HepG2 (cell line): ENCODE measurements around the gene TIMM44. TPM values are rescaled to one million over a fixed set of nuclear protein-coding genes. Genes with fewer than 3 reads are reported as not detected.

Experiments
- AKAP8 ChIP-seq: sonication (generic); formaldehyde crosslinking; IDR thresholded peaks from 2 replicates; pipeline ENCODE4 v1.5.1; 2020; ENCODE audit warnings: mild to moderate bottlenecking, missing genetic modification reagents
- DR1 ChIP-seq: sonication (generic); formaldehyde crosslinking; IDR thresholded peaks from 2 replicates; pipeline ENCODE4 v1.8.0; 2021; ENCODE audit warnings: mild to moderate bottlenecking, missing genetic modification reagents, inconsistent platforms
- FOSL1 ChIP-seq: sonication (generic); formaldehyde crosslinking; IDR thresholded peaks from 2 replicates; pipeline ENCODE4 v1.9.0; 2021; ENCODE audit warnings: missing genetic modification reagents, borderline replicate concordance
- HDAC6 ChIP-seq: fragments of 200-600 bp; sonication (generic); IDR thresholded peaks from 2 replicates; pipeline ENCODE4 v1.7.0; 2017; ENCODE audit warnings: mild to moderate bottlenecking, antibody characterized with exemption, low read length, low read depth
- HNF4G ChIP-seq, 2 experiments: sonication (generic) in 1 of 2; formaldehyde crosslinking in 1 of 2; IDR thresholded peaks; 2 replicates each; pipeline versions ENCODE4 v1.4.0 to v1.6.1; 2011 to 2020; ENCODE audit warnings: borderline replicate concordance in 2 of 2, low read depth in 2 of 2, mild to moderate bottlenecking in 2 of 2, low read length in 1 of 2, missing genetic modification reagents in 1 of 2, moderate library complexity in 1 of 2
- KLF11 ChIP-seq: IDR thresholded peaks from 2 replicates; pipeline ENCODE4 v1.6.1; 2016; ENCODE audit warnings: missing compliant biosample characterization
- KLF13 ChIP-seq: sonication (generic); formaldehyde crosslinking; IDR thresholded peaks from 2 replicates; pipeline ENCODE4 v1.4.0; 2020; ENCODE audit warnings: mild to moderate bottlenecking, missing genetic modification reagents
- MTF1 ChIP-seq: sonication (generic); formaldehyde crosslinking; IDR thresholded peaks from 2 replicates; pipeline ENCODE4 v1.5.0; 2020; ENCODE audit warnings: missing genetic modification reagents
- NR2F1 ChIP-seq, 2 experiments: fragments of 450-650 bp in 1 of 2; formaldehyde crosslinking in 1 of 2; IDR thresholded peaks; 2 replicates each; pipeline versions ENCODE4 v1.5.0 to v1.6.1; 2016 to 2020; ENCODE audit warnings: mild to moderate bottlenecking in 1 of 2, missing compliant biosample characterization in 1 of 2, missing genetic modification reagents in 1 of 2, moderate library complexity in 1 of 2
- RORA ChIP-seq: sonication (generic); formaldehyde crosslinking; IDR thresholded peaks from 2 replicates; pipeline ENCODE4 v1.5.0; 2020; ENCODE audit warnings: mild to moderate bottlenecking, missing genetic modification reagents, moderate library complexity
- SETDB1 ChIP-seq: sonication (generic); formaldehyde crosslinking; IDR thresholded peaks from 2 replicates; pipeline ENCODE4 v1.5.1; 2020; ENCODE audit warnings: missing genetic modification reagents, mild to moderate bottlenecking, borderline replicate concordance
- SSRP1 ChIP-seq: IDR thresholded peaks from 2 replicates; pipeline ENCODE4 v1.6.1; 2016; ENCODE audit warnings: control low read depth
- TAF15 ChIP-seq: fragments of 200-400 bp; formaldehyde crosslinking; IDR thresholded peaks from one replicate; pipeline ENCODE4 v1.6.1; 2018; ENCODE audit warnings: mild to moderate bottlenecking, low read depth, low read length; ENCODE audit not compliant: poor library complexity, severe bottlenecking
- TBX2 ChIP-seq: sonication (generic); formaldehyde crosslinking; IDR thresholded peaks from 2 replicates; pipeline ENCODE4 v1.5.0; 2020; ENCODE audit warnings: missing genetic modification reagents, mild to moderate bottlenecking, borderline replicate concordance
- TEAD3 ChIP-seq: optimal IDR thresholded peaks from 2 replicates; pipeline ENCODE3; 2016; ENCODE audit warnings: borderline replicate concordance
- ZNF232 ChIP-seq: sonication (generic); formaldehyde crosslinking; IDR thresholded peaks from 2 replicates; pipeline ENCODE4 v1.4.0; 2020; ENCODE audit warnings: missing genetic modification reagents, borderline replicate concordance
- ZNF546 ChIP-seq: sonication (generic); formaldehyde crosslinking; conservative IDR thresholded peaks from 2 replicates; pipeline ENCODE4 v1.8.1; 2023; ENCODE audit warnings: mild to moderate bottlenecking, missing genetic modification reagents
- ZNF557 ChIP-seq: sonication (generic); formaldehyde crosslinking; IDR thresholded peaks from 2 replicates; pipeline ENCODE4 v1.4.0; 2020; ENCODE audit warnings: missing genetic modification reagents
- ZNF570 ChIP-seq: sonication (generic); formaldehyde crosslinking; IDR thresholded peaks from 2 replicates; pipeline ENCODE4 v1.4.0; 2020; ENCODE audit warnings: mild to moderate bottlenecking, missing genetic modification reagents, borderline replicate concordance
- ZNF619 ChIP-seq: sonication (generic); formaldehyde crosslinking; IDR thresholded peaks from 2 replicates; pipeline ENCODE4 v1.4.0; 2020; ENCODE audit warnings: mild to moderate bottlenecking, missing genetic modification reagents
- ZNF652 ChIP-seq: IDR thresholded peaks from 2 replicates; pipeline ENCODE4 v1.6.1; 2016; ENCODE audit warnings: low read depth, borderline replicate concordance
- ZNF713 ChIP-seq: sonication (generic); formaldehyde crosslinking; IDR thresholded peaks from 2 replicates; pipeline ENCODE4 v1.4.0; 2020; ENCODE audit warnings: mild to moderate bottlenecking, missing genetic modification reagents
- ZNF775 ChIP-seq: sonication (generic); formaldehyde crosslinking; IDR thresholded peaks from 2 replicates; pipeline ENCODE4 v1.4.0; 2020; ENCODE audit warnings: missing genetic modification reagents, mild to moderate bottlenecking, moderate library complexity, borderline replicate concordance
- ZNF776 ChIP-seq: sonication (generic); formaldehyde crosslinking; IDR thresholded peaks from 2 replicates; pipeline ENCODE4 v1.4.0; 2020; ENCODE audit warnings: mild to moderate bottlenecking, missing genetic modification reagents
- ZNF784 ChIP-seq: sonication (generic); formaldehyde crosslinking; IDR thresholded peaks from 2 replicates; pipeline ENCODE4 v1.5.1; 2020; ENCODE audit warnings: missing genetic modification reagents, mild to moderate bottlenecking, borderline replicate concordance
- polyA plus RNA-seq, 8 experiments: library from polyadenylated mRNA; depleted of rRNA in 3 of 8; stranded (reverse) in 7 of 8; unstranded in 1 of 8; fragments of >200 nt; fragmentation: Illumina TruSeq in 4 of 8; extraction: Trizol in 4 of 8; gene quantifications; 2 replicates each; pipeline versions ENCODE4 v1.2.1 to v1.2.3, GENCODE V29; 2011 to 2016; ENCODE audit warnings: low read depth in 4 of 8, missing spikeins in 1 of 8, mixed read lengths in 1 of 8; ENCODE audit not compliant: insufficient read depth in 1 of 8
- total RNA-seq, 5 experiments: library from RNA; depleted of rRNA; stranded (reverse); fragments of >200 nt; fragmentation: Illumina TruSeq; extraction: Trizol; gene quantifications; 2 replicates each; pipeline ENCODE4 v1.2.3, GENCODE V29; 2016; ENCODE audit warnings: low read depth in 1 of 5
- TF ChIP-seq, protein P1 (sequence below): sonication (generic); formaldehyde crosslinking; IDR thresholded peaks from 2 replicates; pipeline ENCODE4 v1.4.0; 2020; ENCODE audit warnings: mild to moderate bottlenecking, missing genetic modification reagents

Gene TIMM44
- total and polyA plus RNA-seq, 2 of the 13 experiments (the other 11 are each of a cell fraction or from before 2014, with no cell fraction given), result 42.9 to 72.6 TPM

- peak; percentile 4 to 42; a peak in 1 of 4 replicates for TF ChIP-seq NR2F1 (CRISPR knock-in tag; IDR thresholded peaks at IDR 0.05)
- no peak for TF ChIP-seq ZNF652 (CRISPR knock-in tag)
- no peak; the same call in 1 of the 2 replicates for TF ChIP-seq ZNF546 (CRISPR knock-in tag)
- no peak for TF ChIP-seq HDAC6
- no peak for TF ChIP-seq RORA (CRISPR knock-in tag)
- no peak; the same call in 1 of the 2 replicates for TF ChIP-seq FOSL1 (CRISPR knock-in tag)
- no peak for TF ChIP-seq TEAD3 (CRISPR knock-in tag)
- no peak for TF ChIP-seq ZNF619
- TF ChIP-seq SSRP1 (CRISPR knock-in tag), result no peak; the same call in 1 of the 2 replicates
- TF ChIP-seq, protein P1, sequence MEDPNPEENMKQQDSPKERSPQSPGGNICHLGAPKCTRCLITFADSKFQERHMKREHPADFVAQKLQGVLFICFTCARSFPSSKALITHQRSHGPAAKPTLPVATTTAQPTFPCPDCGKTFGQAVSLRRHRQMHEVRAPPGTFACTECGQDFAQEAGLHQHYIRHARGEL (CRISPR knock-in tag), result no peak
- TF ChIP-seq AKAP8 (CRISPR knock-in tag), result no peak
- TF ChIP-seq KLF13 (CRISPR knock-in tag), result 0 out of 2 replicates have a peak, but pooled peaks have one; percentile 47
- TF ChIP-seq SETDB1 (CRISPR knock-in tag), result no peak
- TF ChIP-seq ZNF570, result no peak
- no peak; the same call in 1 of the 2 replicates for TF ChIP-seq ZNF232 (CRISPR knock-in tag)
- TF ChIP-seq TAF15, result no peak
- no peak for TF ChIP-seq MTF1 (CRISPR knock-in tag)
- TF ChIP-seq TBX2 (CRISPR knock-in tag), result peak; percentile 59
- no peak for TF ChIP-seq ZNF775
- TF ChIP-seq ZNF784 (CRISPR knock-in tag), result no peak
- TF ChIP-seq HNF4G (IDR thresholded peaks at IDR 0.05; ENCODE audit: borderline replicate concordance, low read depth, low read length), result peak; percentile 45; the same call in 1 of the 2 replicates
- no peak for TF ChIP-seq HNF4G (CRISPR knock-in tag; IDR thresholded peaks at IDR 0.05; ENCODE audit: borderline replicate concordance, low read depth)
- TF ChIP-seq ZNF557 (CRISPR knock-in tag), result no peak; the same call in 1 of the 2 replicates
- no peak for TF ChIP-seq ZNF713 (CRISPR knock-in tag)
- TF ChIP-seq DR1 (CRISPR knock-in tag), result no peak; the same call in 1 of the 2 replicates
- 0 out of 2 replicates have a peak, but pooled peaks have one; percentile 74 for TF ChIP-seq ZNF776 (CRISPR knock-in tag)
- TF ChIP-seq KLF11, result no peak; the same call in 1 of the 2 replicates
Measured at GRCh38 chr19:7919610-7920518, 23.6 kb downstream of the TIMM44 start, which contains the start of gene SNAPC2 (continued).
